GM12891 (cell line): ENCODE results near the gene SCP2.

Source experiments
- DNase-seq: peaks from one replicate; pipeline ENCODE4 v3.0.0; 2011; ENCODE audit warnings: low spot score; ENCODE audit not compliant: insufficient read length
- FAIRE-seq: peaks from 2 replicates; lab custom pipeline; 2011; peaks lifted over from hg19 to GRCh38; lab: Jason Lieb, UNC
- PAX5 ChIP-seq: IDR thresholded peaks from 2 replicates; pipeline ENCODE4 v1.6.1; 2011; ENCODE audit warnings: low read length, moderate library complexity, mild to moderate bottlenecking; ENCODE audit not compliant: insufficient read depth, severe bottlenecking
- POLR2A ChIP-seq: IDR thresholded peaks from 2 replicates; pipeline ENCODE4 v1.6.1; 2011; ENCODE audit warnings: low read depth, low read length, control low read depth
- POLR2AphosphoS5 ChIP-seq: IDR thresholded peaks from 2 replicates; pipeline ENCODE4 v1.6.1; 2011; ENCODE audit warnings: low read depth, low read length, control low read depth
- POU2F2 ChIP-seq: IDR thresholded peaks from 2 replicates; pipeline ENCODE4 v1.6.1; 2011; ENCODE audit warnings: low read depth, mild to moderate bottlenecking, control low read depth, low read length, moderate library complexity
- SPI1 ChIP-seq: IDR thresholded peaks from 2 replicates; pipeline ENCODE4 v1.6.1; 2011; ENCODE audit warnings: low read depth, low read length, control low read depth
- TAF1 ChIP-seq: IDR thresholded peaks from 2 replicates; pipeline ENCODE4 v1.6.1; 2011; ENCODE audit warnings: low read depth, low read length, control low read depth

The SCP2 gene

GRCh38 chr1:53077599-53077965, 150.5 kb downstream of the SCP2 start:
- TF ChIP-seq POLR2AphosphoS5: no peak
- no peak for TF ChIP-seq POLR2A
- TF ChIP-seq POU2F2: no peak
- no peak for TF ChIP-seq TAF1
- no peak for TF ChIP-seq PAX5
- no peak for TF ChIP-seq SPI1
- FAIRE-seq (no peak), DNase-seq (no peak)

- TF ChIP-seq POLR2A (no peak), TAF1 (no peak)
- FAIRE-seq (no peak), DNase-seq (no peak)
Observed at GRCh38 chr1:53078333-53079101, 151.4 kb downstream of the SCP2 start.

- no peak for TF ChIP-seq POLR2A
- no peak for TF ChIP-seq POU2F2
- no peak for TF ChIP-seq TAF1
- no peak for TF ChIP-seq POLR2AphosphoS5
- TF ChIP-seq PAX5: no peak
- no peak for TF ChIP-seq SPI1
- no peak for FAIRE-seq
- DNase-seq: no peak
Observed at GRCh38 chr1:53079251-53079650, 152.2 kb downstream of the SCP2 start.

- no peak for FAIRE-seq
- DNase-seq: no peak
Observed at GRCh38 chr1:53080041-53080440, 153.0 kb downstream of the SCP2 start.

GRCh38 chr1:53080769-53081168, 153.7 kb downstream of the SCP2 start:
- DNase-seq: no peak
- FAIRE-seq: no peak
- TF ChIP-seq SPI1 (no peak), POLR2AphosphoS5 (no peak), POU2F2 (no peak), POLR2A (no peak)

More at GRCh38 chr1:53080041-53080440, 153.0 kb downstream of the SCP2 start:
- TF ChIP-seq POLR2AphosphoS5: no peak
- no peak for TF ChIP-seq PAX5
- TF ChIP-seq TAF1: no peak
- no peak for TF ChIP-seq POLR2A
- TF ChIP-seq POU2F2: no peak
- TF ChIP-seq SPI1: no peak

- no peak for FAIRE-seq
- TF ChIP-seq POU2F2: no peak
- no peak for TF ChIP-seq POLR2AphosphoS5
- no peak for TF ChIP-seq TAF1
- no peak for TF ChIP-seq PAX5
- no peak for TF ChIP-seq POLR2A
- TF ChIP-seq SPI1: no peak
- no peak for DNase-seq
Observed at GRCh38 chr1:53081384-53082066, 154.4 kb downstream of the SCP2 start.

- DNase-seq (no peak), FAIRE-seq (no peak)
- TF ChIP-seq POLR2A: no peak
Observed at GRCh38 chr1:53082826-53083455, 155.9 kb downstream of the SCP2 start.

- DNase-seq (no peak), FAIRE-seq (no peak)
- TF ChIP-seq SPI1 (no peak), TAF1 (no peak), POU2F2 (no peak), POLR2AphosphoS5 (no peak), PAX5 (no peak)
Observed at GRCh38 chr1:53083636-53084588, 156.8 kb downstream of the SCP2 start.

GRCh38 chr1:53084589-53084971, 157.5 kb downstream of the SCP2 start:
- no peak for TF ChIP-seq TAF1
- FAIRE-seq: no peak
- no peak for DNase-seq

- FAIRE-seq: no peak
- DNase-seq: no peak
- TF ChIP-seq PAX5 (no peak), TAF1 (no peak), POLR2A (no peak), POLR2AphosphoS5 (no peak), SPI1 (no peak), POU2F2 (no peak)
Observed at GRCh38 chr1:53085405-53085804, 158.3 kb downstream of the SCP2 start.
